Frontal cortex (tissue), 4 donors: ENCODE measurements around the gene BRD3. TPM values are rescaled to one million over a fixed set of nuclear protein-coding genes. Genes with fewer than 3 reads are reported as not detected.
A peak's percentile ranks its signal among the peaks of the same experiment; 100 is the strongest.
"Not testable (repeated sequence)": the region's sequence is repeated elsewhere in the genome, so short reads cannot be mapped to it uniquely, and the experiment has no call there.

Experiments used
- DNase-seq, 2 donors: peaks; one replicate each; pipeline ENCODE4 v3.0.0; 2012; ENCODE audit warnings: low spot score in 2 of 2
- FAIRE-seq: peaks from 2 replicates; lab custom pipeline; 2012; peaks lifted over from hg19 to GRCh38; lab: Jason Lieb, UNC
- total RNA-seq: library from RNA; depleted of rRNA; stranded (reverse); fragments of >200 nt; gene quantifications from one replicate; pipeline ENCODE4 v1.2.3, GENCODE V29; 2014
- donor health status: control.
- donor health status: control.
- donor health status: control.

BRD3 gene
- total RNA-seq, 1 donor from 2014 or later, result 24.9 TPM

DNA sequence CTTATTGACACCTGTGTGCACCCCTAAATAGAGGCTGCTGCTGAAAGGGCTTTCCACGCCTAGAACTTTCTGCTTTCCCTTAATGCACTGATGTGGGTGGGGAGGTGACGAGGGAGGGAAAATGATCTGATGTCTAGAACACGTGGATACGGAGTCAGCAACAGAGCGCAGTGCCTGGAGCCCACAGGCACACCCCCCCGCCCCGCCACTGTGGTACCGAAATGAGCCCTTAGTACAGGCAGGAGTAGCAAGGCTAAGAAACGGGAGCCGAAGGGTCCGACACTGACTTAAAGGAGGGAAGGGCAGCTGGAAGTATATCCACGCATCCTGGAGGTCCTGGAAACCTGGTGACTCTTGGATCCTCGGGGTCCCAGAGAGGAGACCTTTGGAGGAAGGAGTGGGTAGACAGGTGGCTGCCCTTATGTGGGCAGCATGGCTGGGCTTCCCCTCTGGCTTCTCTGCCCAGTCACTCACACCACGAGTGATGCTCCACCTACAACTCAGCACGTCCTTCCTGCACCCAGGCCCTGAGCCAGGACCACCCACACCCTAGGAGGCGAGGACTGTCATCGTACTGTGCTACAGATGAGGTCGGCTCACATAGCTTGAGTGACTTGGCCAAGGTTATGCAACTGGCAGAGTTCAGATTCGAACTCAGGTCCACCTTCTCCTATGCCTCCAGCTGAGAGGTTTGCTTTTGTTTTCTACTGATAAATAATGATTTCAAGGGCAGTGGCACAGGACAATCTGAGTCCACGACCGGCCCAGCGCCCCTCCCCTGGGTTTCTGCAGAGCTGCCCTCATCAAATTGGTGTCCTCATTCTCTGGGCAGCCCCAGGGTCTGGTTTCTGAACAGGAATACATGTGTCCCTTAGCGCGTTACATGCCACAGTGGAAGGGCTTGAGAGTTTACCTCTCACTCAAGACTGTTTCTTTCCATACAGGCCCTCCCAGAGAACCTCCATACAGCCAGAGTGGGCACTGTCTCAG is 71.0 kb downstream of the BRD3 start:
- FAIRE-seq (no peak), DNase-seq (no peak)

DNA sequence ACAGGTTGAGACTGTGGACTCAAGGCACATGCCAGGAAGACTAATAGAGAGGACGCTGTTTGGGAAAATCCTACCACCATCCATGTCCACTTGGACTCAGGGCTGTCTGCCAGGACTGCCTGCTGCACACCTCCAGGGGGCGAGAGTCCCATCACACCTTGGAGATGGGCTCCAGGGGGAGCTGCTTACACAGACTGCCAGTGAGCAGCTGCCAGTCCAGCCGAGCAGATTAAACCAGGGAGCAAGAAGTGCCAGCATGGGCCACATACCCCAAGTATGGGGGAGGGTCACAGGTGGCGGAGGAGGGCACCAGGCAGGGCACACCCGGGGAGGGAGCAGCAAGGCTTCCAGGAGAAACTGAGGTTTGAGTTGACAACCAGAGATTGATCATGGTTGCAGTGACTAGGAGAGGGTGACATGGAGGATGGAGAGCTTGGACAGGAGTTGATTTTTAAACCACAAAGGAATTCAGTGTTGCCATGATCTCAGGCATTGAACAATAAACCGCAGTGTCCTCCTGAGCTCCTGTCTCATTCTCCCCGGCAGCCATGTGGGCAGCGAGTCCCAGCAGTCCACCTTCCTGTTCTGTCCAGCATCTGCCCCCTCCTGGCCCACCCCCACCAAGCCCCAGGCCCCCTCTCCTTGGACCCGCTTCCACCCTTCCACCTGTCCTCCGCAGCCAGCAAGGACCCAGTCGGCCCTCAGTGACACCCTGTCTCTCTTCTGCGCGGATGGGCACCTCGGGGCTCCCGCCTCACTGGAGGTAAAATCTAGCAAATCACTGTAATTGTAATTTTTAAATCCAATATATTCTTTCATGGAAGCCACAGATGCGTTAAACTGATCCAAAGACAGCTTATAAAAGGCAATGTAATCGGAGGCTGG is 72.6 kb downstream of the BRD3 start:
- DNase-seq (no peak), FAIRE-seq (no peak)

DNA sequence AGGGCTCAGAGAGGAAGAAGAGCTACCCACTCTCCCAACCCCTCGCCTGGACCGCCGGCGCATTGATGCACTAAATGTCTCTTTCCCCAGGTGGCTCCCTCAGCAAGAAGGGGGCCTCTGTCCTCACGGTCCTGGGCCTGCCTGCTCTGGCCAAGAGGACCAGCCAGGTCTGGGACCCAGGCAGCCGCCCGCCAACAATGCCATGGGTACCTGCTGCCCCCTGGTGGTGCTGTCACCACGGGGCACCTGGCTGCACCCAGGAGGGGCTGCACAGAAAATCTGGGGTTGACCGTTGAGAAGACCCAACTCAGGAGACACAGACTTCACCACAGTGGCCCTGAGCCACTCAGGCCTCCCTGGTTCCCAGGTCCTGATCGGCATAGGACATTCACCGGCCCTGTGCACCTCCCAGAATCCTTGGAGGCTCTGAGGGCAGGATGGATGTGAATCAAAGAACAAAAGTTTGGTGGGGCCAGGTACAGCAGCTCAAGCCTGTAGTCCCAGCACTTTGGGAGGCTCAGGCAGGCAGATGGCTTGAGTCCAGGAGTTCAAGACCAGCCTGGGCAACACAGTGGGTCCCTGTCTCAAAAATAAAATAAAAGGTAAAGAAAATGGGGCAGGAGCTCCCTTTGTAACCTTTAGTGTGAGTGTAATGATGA is 73.3 kb downstream of the BRD3 start:
- FAIRE-seq (no peak), DNase-seq (peak; percentile 83 to 86)

DNA sequence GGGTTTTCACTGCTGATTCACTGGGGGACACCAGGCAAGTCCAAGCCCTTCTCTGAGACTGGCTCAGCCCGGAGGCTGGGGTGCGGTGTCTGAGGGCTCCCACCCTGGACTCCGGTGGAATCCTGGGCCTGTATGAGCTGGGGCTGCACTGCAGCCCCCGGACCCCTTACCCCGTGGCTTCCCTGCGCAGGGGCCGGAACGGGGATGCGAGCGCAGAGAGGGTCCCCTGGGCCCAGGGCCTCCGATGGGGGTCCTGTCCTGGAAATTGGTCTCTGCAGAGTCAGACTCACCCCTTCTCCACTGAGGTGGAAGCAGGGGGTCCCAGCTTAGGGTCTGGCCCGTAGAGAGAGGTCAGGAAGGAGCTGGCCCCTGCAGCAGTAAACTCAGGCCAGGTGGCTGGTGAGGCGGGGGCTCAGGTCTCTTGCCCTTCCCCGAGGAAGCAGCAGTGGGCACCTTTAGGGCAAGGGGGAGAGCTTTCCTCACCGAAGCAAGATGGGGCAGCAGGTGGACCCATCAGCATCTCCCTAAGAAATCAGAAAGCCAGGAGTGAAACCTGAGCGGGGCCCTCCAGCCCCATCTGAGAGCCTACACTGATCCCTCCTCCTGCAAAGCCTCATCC is 74.1 kb downstream of the BRD3 start:
- no peak for DNase-seq
- FAIRE-seq, result no peak

DNA sequence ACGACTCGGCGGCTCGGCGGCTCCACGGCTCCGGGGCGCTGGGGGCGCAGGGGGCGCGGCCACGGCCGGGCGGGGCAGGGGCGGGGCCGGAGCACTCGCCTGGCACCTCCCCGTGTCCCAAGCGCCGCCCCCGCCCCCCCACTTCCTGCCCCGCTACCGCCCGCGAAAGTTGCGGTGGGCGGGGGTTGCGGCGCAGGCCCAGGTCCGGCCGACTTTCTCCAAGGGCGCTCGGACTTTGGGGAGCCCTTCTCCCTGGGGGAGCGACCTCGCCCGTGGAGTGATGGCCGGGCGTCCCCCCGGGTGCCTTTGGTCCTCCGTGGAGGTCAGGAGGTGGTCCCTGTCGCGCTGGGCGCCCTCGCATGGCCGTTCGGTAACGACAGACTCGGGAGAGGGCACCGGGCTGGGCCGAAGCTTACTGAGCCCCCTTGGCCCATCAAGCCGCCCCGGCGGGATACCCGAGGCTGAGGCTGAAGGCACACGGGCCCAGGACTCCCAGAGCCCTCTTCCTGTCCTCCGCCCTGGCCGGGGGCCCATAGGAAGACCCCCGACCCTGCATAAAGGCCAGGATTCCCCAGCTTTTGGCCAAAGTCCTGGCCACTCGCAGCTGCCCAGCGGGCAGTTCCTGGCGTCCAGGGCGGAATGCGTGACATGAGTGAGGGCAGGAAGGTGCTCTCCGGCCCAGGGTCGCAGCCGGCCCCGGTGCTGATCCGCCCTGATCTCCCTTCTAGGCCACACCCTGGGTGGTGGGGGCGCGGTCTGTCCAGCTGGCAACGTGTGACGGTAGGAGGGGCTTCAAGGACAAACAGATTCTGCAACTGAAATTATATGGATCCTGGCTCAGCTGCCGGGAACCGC is 74.8 kb downstream of the BRD3 start:
- FAIRE-seq (no peak), DNase-seq (peak; percentile 77 to 82)

DNA sequence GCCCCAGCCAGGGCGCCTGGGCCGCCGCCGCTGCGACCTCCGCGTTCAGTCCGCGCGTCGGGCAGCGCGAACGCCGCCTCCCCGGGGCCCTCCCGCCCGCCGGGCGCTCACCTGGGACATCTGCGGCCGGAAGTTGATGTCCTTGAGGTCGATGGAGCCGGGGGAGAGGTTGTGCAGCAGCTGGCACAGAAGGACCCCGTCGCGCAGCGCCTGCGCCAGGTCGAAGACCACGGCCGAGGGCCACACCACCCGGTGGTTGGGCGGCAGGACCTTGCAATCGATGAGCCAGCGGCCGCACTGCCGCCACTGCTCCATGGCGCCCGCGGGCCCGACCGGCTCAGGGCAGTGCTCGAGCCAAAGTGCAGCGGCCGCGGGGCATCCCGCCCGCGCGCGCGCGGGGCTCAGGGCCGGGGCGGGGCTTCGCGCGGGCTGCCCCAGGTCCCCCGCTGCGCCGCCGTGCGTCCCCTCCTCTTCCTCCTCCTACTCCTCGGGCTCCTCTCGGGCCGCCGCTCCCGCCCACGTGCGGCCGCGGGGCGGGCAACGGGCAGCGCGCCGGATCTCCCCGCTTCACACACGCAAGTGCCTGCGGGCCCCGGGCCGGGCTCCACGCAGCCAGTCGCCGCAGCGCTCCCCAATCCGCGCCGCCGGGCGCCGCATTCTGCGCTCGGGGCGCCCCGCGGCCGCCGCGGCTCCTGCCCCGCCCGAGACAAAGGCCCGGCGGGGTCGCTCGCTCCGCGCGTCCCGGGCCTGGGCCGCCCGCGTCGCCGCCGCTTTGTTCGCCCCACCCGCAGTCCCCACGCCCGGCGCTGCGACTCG is 75.7 kb downstream of the BRD3 start, which contains the start of gene VAV2:
VAV2 (minus strand) TSS at position 361 of the 816 bp plus-strand sequence; CDS start at position 315, 46 bp downstream.
- FAIRE-seq (no peak), DNase-seq (peak; percentile 66 to 67)

DNA sequence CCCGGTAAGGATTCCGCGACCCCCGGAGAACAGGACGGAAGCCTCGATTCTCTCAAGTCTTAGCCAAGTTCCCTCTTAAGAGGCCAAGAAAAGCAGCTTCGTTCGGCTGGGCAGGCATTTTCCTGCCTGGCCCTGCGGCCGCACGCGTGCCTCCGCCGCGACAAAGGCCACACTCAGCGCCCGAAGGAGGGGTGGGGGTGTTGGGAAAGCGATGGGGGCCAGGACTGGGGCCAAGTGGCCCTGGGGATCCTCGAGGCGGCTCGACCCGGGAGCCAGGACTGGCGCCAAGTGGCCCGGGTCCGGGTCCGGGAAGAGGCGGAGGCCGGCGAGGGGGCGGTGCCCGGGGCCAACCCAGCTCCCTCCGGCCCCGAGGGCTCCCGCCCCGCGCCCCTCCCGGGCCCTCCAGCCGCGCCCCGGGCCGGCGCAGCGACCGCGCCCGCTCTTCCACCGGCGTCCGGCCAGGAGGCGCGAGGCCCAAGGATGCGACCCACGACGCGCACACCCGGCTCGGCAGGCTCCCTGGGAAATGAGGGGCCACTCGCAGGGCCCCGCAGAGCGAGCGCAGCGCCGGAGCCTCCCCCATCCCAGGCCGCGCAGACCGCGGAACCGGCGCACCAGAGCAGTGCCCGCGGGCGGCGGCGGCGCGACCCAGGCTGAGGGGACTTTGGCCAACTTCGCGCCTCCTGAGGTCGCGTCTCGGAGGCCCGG is 76.5 kb downstream of the BRD3 start:
- FAIRE-seq, result no peak
- no peak for DNase-seq

DNA sequence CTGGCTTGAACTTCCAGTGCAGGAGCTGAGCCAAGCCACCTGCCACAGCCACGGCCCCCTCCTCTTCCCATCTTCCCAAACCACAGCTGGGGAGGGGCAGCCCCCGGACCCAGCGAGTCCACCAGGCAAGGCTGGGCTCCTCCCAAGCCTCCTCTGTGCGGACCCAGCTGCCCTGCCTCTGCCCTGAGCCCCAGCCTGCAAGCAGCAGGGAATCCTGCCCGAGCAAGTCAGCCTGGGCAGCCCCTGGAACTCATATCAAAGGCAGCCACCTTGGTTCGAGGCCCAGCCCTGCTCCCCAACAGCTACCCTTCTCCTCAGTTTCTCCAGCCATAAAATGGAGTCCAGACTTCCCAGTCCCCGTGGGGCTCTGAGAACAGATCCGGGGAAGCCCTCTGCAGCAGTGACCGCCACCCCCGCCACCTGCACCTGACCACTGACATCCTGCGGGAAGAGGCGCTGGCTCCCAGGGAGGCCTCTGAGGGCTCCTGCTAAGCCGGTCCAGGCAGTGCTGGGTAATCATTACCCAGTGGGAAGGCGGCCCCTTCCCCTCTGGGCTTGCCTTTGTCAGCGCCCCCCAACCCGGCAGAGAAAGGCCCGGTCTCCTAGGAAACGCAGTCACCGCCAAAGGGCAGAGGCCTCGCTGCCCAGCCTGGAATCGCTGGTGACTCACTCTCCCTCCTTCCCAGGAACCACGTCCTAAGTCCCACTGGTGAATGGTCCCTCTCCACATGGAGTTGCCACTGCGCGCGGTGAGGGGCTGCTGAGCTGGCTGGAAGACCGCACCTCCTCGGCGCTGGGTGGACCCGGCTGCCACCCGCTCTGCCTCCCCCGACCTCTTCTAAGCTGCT is 77.2 kb downstream of the BRD3 start:
- DNase-seq (no peak), FAIRE-seq (no peak)

DNA sequence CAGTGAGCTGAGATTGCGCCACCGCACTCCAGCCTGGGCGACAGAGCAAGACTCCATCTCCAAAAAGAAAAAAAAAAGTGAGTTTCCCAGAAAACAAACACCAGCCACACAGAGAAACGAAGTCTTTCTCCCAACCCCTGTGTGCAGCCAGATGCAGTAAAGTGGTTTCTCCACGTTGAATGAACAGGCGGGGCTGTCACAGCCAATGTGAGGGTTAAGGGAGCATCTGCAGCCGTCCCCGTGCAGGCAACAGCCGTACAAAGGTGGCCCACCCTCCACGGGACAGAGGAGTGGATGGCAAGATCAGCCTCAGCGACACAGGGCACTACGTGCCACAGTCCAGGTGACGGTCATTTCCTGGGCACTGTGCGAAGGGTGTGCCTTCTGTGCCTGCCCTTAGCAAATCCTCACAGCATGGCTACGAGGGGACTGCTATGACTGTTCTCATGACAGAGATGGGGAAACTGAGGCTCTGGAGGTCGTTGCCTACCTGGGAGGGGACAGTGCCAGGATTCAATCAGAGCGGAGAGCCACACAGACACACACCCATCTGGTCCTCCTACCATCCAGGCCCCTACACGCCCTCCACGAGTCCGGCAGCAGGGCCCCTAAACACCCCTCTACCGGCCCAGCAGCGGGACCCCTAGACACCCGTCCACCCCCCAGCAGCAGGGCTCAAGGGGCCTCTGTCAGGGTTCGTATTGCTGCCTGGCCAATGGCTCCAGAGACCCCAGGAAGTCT is 78.0 kb downstream of the BRD3 start:
- FAIRE-seq (no peak), DNase-seq (no peak)

DNA sequence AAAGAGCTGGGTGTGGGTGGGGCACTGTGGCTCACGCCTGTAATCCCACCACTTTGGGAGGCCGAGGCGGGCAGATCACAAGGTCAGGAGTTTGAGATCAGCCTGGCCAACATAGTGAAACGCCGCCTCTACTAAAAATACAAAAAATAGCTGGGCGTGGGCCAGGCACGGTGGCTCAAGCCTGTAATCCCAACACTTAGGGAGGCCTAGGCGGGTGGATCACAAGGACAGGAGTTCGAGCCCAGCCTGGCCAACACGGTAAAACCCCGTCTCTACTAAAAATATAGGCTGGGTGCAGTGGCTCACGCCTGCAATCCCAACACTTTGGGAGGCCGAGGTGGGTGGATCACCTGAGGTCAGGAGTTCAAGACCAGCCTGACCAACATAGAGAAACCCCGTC is 79.1 kb downstream of the BRD3 start:
- not testable (repeated sequence) for DNase-seq, FAIRE-seq

DNA sequence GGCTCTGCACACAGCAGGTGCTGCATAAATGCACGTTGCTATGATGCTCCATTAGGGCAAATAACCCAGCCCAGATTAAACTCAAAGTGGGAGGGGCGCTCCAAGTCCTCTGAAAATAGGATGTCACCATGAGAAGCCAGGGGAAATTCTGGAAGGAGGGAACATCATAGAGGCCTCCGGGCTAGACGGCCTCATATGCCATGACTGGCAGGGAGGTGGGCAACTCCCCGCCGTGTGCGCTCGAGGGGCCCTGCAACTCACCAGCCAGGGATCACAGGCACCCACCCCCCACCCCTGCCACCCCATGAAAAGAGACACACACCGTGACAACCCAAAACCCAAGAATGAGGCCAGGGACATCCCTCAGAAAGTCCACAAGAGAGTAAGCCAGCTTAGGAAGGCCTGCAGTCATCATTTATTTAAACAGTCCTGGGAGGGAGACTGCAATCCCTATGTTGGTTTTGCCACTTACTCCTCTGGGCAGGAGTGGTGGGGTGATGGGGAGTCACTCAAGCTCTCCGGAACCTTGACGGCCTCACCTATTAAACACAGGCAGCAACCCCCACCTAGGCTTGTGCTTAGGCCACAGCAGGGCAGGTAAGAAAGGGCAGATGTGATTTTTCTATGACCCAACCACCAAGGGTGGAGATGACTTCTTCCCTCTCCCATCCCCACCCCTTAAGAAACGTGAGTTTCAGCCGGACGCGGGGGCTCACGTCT is 79.7 kb downstream of the BRD3 start:
- DNase-seq, result no peak

DNA sequence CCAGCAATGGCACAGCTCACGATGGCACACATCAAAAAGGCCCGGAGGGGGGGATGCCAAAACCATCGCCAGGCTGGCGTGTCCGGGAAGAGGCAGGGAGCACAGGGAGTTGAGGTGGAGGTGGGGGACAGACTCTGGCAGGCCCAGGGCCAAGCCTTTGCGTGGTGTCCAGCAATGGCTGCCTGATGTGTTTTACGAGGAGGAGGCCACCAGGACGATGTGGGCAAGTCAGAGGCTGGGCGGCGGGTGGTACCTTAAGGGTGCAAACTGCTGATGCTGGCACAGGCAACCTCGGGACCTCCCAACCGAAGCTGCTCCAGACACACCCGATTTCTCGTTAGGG is 80.4 kb downstream of the BRD3 start:
- FAIRE-seq (no peak), DNase-seq (no peak)

More for the DNA sequence above, 79.7 kb downstream of the BRD3 start:
- FAIRE-seq, result no peak

DNA sequence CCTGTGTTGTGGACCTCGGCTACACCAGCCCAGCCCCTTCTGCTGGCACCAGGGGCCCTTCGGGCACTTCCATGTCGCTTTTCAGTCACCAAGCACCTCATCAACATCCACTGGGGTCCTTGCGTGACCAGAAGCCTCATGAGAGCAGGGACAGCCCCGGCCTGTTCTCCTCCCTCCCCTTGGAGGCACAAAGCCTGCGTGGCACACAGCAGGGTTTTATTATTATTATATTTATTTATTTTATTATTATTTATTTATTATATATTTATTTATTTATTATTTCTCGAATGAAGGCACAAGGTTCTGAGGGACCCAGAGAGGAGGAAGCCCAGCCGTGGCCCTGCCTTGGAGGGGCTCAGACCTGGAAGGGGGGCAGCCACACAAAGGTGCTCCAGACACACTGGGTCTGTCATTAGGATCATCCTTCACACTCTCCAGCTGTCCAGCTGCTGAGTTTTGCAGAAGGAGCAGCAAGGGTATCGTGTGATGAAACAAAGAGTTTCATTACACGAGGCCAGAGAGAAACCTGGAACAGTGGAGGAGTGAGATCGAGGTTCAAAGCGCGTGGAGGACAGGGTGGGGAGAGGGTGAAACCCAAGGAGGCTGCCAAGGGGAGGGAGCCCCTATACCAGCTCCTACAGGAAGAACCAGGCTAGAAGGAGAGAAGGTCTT is 80.9 kb downstream of the BRD3 start:
- DNase-seq, result no peak
- FAIRE-seq, result no peak

DNA sequence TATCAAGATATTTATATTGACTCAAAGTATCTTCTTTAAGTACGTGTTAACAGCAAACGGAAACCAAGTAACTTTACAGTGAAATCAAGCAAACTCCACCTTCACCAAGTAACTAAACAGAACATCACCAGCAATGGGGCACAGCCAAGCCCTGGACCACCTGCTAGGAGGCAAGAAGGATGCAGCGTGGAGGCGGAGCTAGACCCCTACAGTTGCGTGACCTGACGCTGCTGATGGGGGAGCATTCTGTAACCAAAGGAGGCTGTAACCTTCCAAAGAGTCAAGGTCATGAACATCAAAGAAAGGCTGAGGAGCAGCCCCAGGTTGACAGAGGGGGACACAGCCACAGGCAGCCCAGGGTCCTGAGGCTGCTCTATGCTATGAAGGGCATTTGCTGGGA is 81.8 kb downstream of the BRD3 start:
- DNase-seq, result no peak
- no peak for FAIRE-seq
